Stimulated activated CD8-positive, alpha-beta memory T cell treated with anti-CD3 and anti-CD28 coated beads, Interleukin-2, amount 100 ng/mL, for 1 hour (primary cell): ENCODE data around the gene CFAP141.

Experiments
- DNase-seq, 2 donors: peaks; one replicate each; pipeline ENCODE4 v3.0.0-alpha.2; 2020; ENCODE audit warnings: low read depth in 2 of 2

CFAP141 gene

GRCh38 chr1:154171880-154172279 is 34.3 kb downstream of the CFAP141 start:
- no peak for DNase-seq

DNA sequence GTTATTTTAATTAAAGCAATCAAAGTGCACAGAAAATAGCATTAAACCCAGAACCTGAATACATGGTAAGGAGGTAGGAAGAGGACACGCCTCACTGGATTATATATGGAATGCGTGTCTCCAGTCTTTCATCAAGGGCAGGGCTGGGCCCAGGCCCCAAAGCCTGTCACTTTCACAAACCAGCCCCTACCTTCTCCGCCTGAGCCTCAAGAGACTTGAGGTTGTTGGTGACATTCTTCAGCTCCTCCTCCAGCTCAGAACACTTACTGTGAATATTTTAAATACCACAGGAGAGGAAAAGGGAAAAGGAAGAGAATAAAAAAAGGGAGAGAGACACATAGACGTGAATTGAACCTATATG is 34.9 kb downstream of the CFAP141 start:
- no peak for DNase-seq

DNA sequence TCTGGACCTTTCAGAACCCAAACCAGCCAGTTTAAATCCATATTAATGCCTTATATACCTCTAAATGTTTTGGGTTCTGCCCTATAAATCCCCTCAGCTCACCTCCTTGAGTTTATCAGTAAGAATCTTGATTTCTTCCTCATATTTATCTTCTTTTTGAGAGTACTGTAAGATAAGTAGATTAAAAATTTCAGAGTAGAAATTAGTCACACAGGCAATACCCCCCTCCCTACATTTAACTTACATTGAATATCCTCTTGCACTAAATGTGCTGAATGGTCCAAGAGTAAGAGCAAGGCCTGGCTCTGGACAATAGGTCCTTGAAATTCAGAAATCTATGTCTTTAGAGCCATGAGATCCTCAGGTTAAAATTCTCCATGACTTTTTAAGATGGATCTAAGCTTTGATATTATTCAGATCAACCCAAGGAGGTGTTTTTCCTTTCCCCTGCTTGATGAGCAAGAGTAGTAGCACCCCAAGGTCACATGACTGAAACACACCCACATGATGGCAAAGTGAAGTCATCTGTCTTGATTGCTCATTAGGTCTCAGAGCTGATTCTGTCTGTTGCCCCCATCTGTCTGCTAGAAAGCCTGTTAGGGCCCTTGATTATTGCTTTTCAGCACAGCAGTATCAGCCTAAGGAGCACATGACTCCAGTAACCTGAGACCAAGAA is 35.4 kb downstream of the CFAP141 start:
- DNase-seq: no peak

DNA sequence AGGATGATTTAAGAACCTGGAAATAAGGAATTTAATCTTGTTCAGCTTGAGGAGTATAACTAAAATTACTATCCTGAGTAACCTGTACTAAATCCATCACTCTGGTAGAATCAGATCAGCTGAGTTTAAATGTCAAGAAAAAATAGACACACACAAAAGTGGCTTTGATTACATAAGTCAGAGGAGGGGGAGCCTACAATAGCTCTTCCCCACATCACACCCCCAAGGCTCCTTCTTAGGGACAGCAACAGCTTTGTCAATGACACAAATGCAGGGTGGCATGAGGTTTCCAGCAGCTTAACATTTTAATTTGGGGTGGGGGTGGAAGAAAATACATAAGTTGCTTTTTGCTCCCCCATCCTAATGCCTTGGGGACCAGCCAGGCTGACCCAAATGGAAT is 38.7 kb downstream of the CFAP141 start:
- no peak for DNase-seq

- no peak for DNase-seq
Observed at GRCh38 chr1:154166207-154166606, 39.9 kb downstream of the CFAP141 start.

DNA sequence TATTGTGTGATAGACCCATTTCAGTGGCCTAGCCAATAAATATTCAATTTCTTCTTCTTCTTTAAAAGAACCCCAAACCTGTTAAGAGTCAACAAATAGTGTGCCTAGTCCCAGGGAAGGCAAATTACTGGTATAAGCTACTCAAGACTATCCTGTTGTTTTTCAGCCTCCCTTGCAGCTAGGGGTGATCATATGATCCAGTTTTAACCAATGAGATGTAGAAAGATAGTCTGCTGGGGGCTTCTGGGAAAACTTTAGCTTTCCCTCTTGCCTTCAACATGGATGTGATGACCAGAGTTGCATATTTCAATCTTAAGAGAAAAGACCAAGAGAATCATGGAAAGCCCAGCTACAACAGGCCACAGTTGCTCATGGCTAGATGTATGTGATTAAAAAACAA is 46.6 kb downstream of the CFAP141 start:
- no peak for DNase-seq

DNA sequence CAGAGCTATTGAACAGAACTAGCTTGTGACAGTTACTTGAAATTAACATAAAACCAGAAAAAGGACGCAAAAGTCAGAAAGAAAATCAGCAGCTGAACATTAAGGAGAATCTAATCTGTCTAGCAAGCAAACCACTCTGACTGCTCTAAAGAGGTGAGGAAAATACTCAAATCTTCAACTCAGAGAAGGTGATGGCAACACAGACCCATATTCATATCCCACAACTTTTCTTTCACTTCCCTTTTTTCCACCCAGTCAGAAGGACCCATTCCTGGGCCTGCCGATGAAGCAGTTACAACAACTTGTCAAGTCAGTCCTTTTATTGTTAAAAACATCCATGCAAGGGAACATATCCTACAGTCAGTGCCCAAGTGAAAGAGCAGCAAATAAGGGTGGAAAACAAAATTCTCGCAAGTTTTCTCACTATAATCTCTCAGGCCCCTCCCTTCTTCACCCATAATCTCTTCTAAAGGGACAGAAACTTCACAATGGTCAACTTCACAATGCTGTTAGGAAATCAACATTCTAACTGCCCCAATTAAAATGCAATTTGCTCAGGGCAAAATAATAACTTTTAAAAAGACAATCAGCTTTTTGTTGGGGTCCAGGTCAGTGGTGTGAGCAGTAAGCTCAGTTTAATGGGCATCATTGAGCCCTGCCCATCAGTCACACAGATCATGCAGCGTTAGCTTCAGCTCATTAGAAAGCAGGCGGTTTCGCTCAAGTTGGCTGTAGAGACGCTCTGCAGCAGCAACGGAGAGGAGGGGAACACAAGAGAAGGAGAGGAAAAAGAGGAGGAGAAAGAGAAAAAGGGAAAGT is 47.6 kb downstream of the CFAP141 start:
- DNase-seq: no peak

DNA sequence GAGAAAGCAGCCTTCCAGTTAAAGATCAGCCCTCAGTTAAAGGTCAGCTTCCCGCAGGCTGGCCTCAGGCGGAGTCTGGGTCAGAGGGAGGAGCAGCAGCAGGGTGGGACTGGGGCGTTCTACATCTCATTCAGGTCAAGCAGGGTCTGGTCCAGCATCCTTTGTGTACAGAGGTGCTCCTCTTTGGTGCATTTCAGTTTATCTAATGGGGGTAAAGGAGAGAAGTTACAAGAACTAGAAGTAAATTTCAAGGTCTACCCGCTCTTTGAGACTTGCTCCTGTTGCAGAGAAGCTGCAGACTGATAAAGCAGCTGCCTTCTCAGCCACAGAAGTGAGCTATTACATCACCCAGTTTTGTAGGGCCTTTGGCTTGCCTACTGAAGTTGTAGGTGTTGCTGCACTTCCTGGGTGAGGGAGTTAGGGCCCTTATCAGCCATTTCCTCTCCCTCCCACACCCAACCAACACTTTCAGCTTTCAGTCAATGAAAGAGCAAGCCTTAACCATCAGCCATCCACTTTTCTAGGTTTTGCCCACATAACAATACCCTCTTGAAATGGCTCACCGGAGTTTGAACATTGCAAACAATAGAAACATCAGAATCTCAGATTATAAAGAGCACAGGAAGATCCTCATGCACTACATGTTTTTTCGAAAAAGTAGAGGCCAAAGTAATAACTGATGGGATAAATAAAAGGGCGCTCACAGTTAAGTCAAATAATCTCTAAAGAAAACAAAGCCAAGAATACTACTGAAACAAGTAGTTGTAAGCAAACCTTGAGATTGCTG is 48.4 kb downstream of the CFAP141 start:
- DNase-seq: peak; percentile 43 to 45

- no peak for DNase-seq
Observed at GRCh38 chr1:154155251-154155650, 50.9 kb downstream of the CFAP141 start.

DNA sequence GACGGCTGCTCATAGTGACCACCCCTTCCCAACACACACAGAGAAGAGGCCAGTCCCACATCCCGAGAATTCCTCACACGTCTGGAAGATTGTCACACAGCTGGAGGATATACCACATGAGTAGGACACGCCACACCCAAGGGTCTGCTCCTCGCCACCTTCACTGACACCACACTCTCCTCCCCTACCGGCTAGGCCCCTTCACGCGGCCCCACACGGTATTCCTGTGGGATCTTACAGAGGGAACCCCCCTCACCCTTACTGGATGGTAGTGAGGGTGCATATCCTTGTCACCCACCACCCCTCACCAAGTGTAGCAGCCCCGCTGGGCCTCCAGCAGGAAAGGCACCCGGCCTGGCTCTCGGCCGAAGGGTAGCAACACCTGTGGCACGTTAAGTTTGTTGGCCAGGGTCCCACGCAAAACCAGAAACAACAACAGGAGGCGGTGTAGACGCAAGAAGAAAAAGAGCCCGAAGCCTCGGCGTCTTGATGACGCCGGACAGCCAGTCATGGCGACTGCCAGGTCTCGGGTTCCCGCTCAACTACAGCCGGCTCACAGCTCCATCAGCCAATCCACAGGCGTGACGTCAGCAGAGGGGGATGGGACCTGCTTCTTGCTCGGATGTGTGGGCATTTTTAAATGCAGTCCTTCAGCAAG is 51.5 kb downstream of the CFAP141 start, which contains the start of gene NUP210L:
NUP210L (minus strand) TSS at position 540 of the 658 bp plus-strand sequence.
- no peak for DNase-seq

- no peak for DNase-seq
Observed at GRCh38 chr1:154154053-154154452, 52.1 kb downstream of the CFAP141 start.

GRCh38 chr1:154151311-154151710 is 54.8 kb downstream of the CFAP141 start:
- no peak for DNase-seq
